HepG2 (cell line): ENCODE measurements around the gene RABIF. TPM values are rescaled to one million over a fixed set of nuclear protein-coding genes. Genes with fewer than 3 reads are reported as not detected.

Experiments
- DMAP1 ChIP-seq: IDR thresholded peaks from 2 replicates; pipeline ENCODE4 v1.6.1; 2016
- KAT7 ChIP-seq: IDR thresholded peaks from 2 replicates; pipeline ENCODE4 v1.6.1; 2018; ENCODE audit warnings: borderline replicate concordance, missing compliant biosample characterization
- KAT8 ChIP-seq: IDR thresholded peaks from 2 replicates; pipeline ENCODE4 v1.6.1; 2016; ENCODE audit warnings: missing genetic modification reagents, missing compliant biosample characterization
- MTF1 ChIP-seq: sonication (generic); formaldehyde crosslinking; IDR thresholded peaks from 2 replicates; pipeline ENCODE4 v1.5.0; 2020; ENCODE audit warnings: missing genetic modification reagents
- SALL1 ChIP-seq: sonication (generic); formaldehyde crosslinking; IDR thresholded peaks from 2 replicates; pipeline ENCODE4 v1.8.0; 2022; ENCODE audit warnings: mild to moderate bottlenecking, missing genetic modification reagents
- SIX4 ChIP-seq: sonication (generic); formaldehyde crosslinking; IDR thresholded peaks from 2 replicates; pipeline ENCODE4 v1.4.0; 2020; ENCODE audit warnings: missing genetic modification reagents
- SNAPC2 ChIP-seq: sonication (generic); formaldehyde crosslinking; IDR thresholded peaks from 2 replicates; pipeline ENCODE4 v1.8.1; 2022; ENCODE audit warnings: mild to moderate bottlenecking, missing genetic modification reagents
- SOX6 ChIP-seq, 2 experiments: fragments of 450-650 bp in 1 of 2; sonication (generic) in 1 of 2; formaldehyde crosslinking in 1 of 2; IDR thresholded peaks; 2 replicates each; pipeline versions ENCODE4 v1.4.0 to v1.6.1; 2017 to 2020; ENCODE audit warnings: antibody characterized with exemption in 1 of 2, mild to moderate bottlenecking in 1 of 2, missing genetic modification reagents in 1 of 2
- SP2 ChIP-seq: sonication (generic); formaldehyde crosslinking; IDR thresholded peaks from 2 replicates; pipeline ENCODE4 v1.5.1; 2020; ENCODE audit warnings: mild to moderate bottlenecking, missing genetic modification reagents
- SPEN ChIP-seq: sonication (generic); formaldehyde crosslinking; IDR thresholded peaks from 2 replicates; pipeline ENCODE4 v1.5.1; 2020; ENCODE audit warnings: low read depth, mild to moderate bottlenecking, missing genetic modification reagents
- STAT6 ChIP-seq: sonication (generic); formaldehyde crosslinking; IDR thresholded peaks from 2 replicates; pipeline ENCODE4 v1.4.0; 2020; ENCODE audit warnings: missing genetic modification reagents, mild to moderate bottlenecking, borderline replicate concordance
- ZBED4 ChIP-seq: sonication (generic); formaldehyde crosslinking; IDR thresholded peaks from 2 replicates; pipeline ENCODE4 v1.4.0; 2020; ENCODE audit warnings: missing genetic modification reagents, borderline replicate concordance
- ZBTB43 ChIP-seq: sonication (generic); formaldehyde crosslinking; conservative IDR thresholded peaks from 2 replicates; pipeline ENCODE4 v1.4.0; 2020; ENCODE audit warnings: missing genetic modification reagents
- ZIK1 ChIP-seq: sonication (generic); formaldehyde crosslinking; IDR thresholded peaks from 2 replicates; pipeline ENCODE4 v1.5.0; 2020; ENCODE audit warnings: mild to moderate bottlenecking, low read depth, missing genetic modification reagents, borderline replicate concordance
- ZNF101 ChIP-seq: sonication (generic); formaldehyde crosslinking; IDR thresholded peaks from 2 replicates; pipeline ENCODE4 v1.4.0; 2020; ENCODE audit warnings: mild to moderate bottlenecking, low read depth, missing genetic modification reagents, borderline replicate concordance
- ZNF512 ChIP-seq: sonication (generic); formaldehyde crosslinking; IDR thresholded peaks from 2 replicates; pipeline ENCODE4 v1.4.0; 2020; ENCODE audit warnings: mild to moderate bottlenecking, missing genetic modification reagents
- ZNF891 ChIP-seq: sonication (generic); formaldehyde crosslinking; IDR thresholded peaks from 2 replicates; pipeline ENCODE4 v1.5.0; 2020; ENCODE audit warnings: mild to moderate bottlenecking, missing genetic modification reagents
- polyA plus RNA-seq, 8 experiments: library from polyadenylated mRNA; depleted of rRNA in 3 of 8; stranded (reverse) in 7 of 8; unstranded in 1 of 8; fragments of >200 nt; fragmentation: Illumina TruSeq in 4 of 8; extraction: Trizol in 4 of 8; gene quantifications; 2 replicates each; pipeline versions ENCODE4 v1.2.1 to v1.2.3, GENCODE V29; 2011 to 2016; ENCODE audit warnings: low read depth in 4 of 8, missing spikeins in 1 of 8, mixed read lengths in 1 of 8; ENCODE audit not compliant: insufficient read depth in 1 of 8
- total RNA-seq, 5 experiments: library from RNA; depleted of rRNA; stranded (reverse); fragments of >200 nt; fragmentation: Illumina TruSeq; extraction: Trizol; gene quantifications; 2 replicates each; pipeline ENCODE4 v1.2.3, GENCODE V29; 2016; ENCODE audit warnings: low read depth in 1 of 5

The RABIF gene
- total and polyA plus RNA-seq, 2 of the 13 experiments (the other 11 are each of a cell fraction or from before 2014, with no cell fraction given), result 7.6 to 8.3 TPM

- TF ChIP-seq MTF1 (CRISPR knock-in tag) (no peak), ZNF512 (no peak), KAT8 (peak; percentile 59), ZNF891 (CRISPR knock-in tag) (peak; percentile 41; the same call in 1 of the 2 replicates), SIX4 (CRISPR knock-in tag) (0 out of 2 replicates have a peak, but pooled peaks have one; percentile 14), SALL1 (CRISPR knock-in tag) (peak; percentile 48; the same call in 1 of the 2 replicates), SP2 (CRISPR knock-in tag) (no peak), SOX6 (IDR thresholded peaks at IDR 0.05) (no peak), SOX6 (CRISPR knock-in tag; IDR thresholded peaks at IDR 0.05) (peak; percentile 51), KAT7 (CRISPR knock-in tag) (0 out of 2 replicates have a peak, but pooled peaks have one; percentile 22), ZBTB43 (CRISPR knock-in tag) (0 out of 2 replicates have a peak, but pooled peaks have one; percentile 35), ZBED4 (CRISPR knock-in tag) (0 out of 2 replicates have a peak, but pooled peaks have one; percentile 21), SNAPC2 (CRISPR knock-in tag) (no peak), DMAP1 (CRISPR knock-in tag) (peak; percentile 37; the same call in 1 of the 2 replicates), SPEN (CRISPR knock-in tag) (peak; percentile 43; the same call in 1 of the 2 replicates), ZNF101 (CRISPR knock-in tag) (no peak), ZIK1 (CRISPR knock-in tag) (no peak), STAT6 (CRISPR knock-in tag) (no peak)
Measured at GRCh38 chr1:202860744-202861419, 28.1 kb downstream of the RABIF start (continued).
